ENCODE data around the gene SLC29A4.
"Not testable (repeated sequence)": the region's sequence is repeated elsewhere in the genome, so short reads cannot be mapped to it uniquely, and the experiment has no call there.

The SLC29A4 gene

DNA sequence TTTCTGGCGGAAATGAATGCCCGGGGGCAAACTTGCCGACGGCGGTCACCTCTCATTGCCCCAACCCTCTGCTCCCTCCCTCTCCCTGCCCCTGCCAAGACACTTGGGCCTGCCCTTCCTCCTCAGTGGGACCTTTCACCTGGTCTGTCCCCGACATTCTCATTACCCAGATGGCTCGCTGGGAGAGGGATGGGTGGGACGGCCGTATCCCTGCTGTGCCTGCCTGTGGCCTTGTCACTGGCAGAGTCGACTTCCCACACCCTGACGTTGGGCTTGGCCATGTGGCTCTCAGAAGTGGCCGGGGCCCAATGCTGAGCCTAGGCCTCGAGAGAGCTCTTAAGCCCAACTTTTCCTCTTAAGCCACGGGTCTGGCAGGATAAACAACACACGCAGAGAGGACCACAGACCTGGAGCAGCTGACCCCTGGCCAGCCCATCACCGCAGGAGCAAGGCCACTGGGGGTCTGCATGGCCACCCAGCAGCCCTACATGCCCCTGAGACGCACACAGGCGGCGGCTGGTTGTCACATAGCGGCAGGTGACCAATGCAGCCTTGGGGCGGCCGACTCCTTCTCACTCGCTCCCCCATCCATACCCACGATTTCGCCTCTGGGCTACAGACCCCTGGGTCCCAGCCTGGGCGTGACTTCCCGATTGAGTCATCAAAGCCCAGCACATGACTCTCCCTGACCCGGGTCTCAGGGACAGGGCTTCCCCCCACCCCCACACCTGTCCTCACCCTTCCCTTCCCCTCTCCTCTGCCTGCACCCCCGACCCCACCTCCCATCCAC is 40.1 kb downstream of the SLC29A4 start:
- no peaks in the 10 kb centered on the region for H3K4me1 ChIP-seq (ENCODE audit: control insufficient read depth, insufficient read depth, low read length)
- H3K36me3 ChIP-seq (ENCODE audit: control insufficient read depth, insufficient read depth, low read length), result no peaks in the 10 kb centered on the region
- no peak overlapping the region for H3K4me3 ChIP-seq (ENCODE audit: low read depth, low read length)
- no peaks in the 10 kb centered on the region for H3K9me3 ChIP-seq (ENCODE audit: control insufficient read depth, insufficient read depth, low read length)
- no peaks in the 10 kb centered on the region for H3K27me3 ChIP-seq (ENCODE audit: control insufficient read depth, insufficient read depth, low read length)
- no peak overlapping the region for H3K9ac ChIP-seq (ENCODE audit: low read depth, low read length)

GRCh38 chr7:5323800-5324781 is 41.3 kb downstream of the SLC29A4 start:
- H3K27me3 ChIP-seq (ENCODE audit: control insufficient read depth, insufficient read depth, low read length); H3K36me3 ChIP-seq (ENCODE audit: control insufficient read depth, insufficient read depth, low read length); H3K9ac ChIP-seq (ENCODE audit: low read depth, low read length); H3K9me3 ChIP-seq (ENCODE audit: control insufficient read depth, insufficient read depth, low read length); H3K4me3 ChIP-seq (ENCODE audit: low read depth, low read length); H3K4me1 ChIP-seq (ENCODE audit: control insufficient read depth, insufficient read depth, low read length): not testable (repeated sequence)

DNA sequence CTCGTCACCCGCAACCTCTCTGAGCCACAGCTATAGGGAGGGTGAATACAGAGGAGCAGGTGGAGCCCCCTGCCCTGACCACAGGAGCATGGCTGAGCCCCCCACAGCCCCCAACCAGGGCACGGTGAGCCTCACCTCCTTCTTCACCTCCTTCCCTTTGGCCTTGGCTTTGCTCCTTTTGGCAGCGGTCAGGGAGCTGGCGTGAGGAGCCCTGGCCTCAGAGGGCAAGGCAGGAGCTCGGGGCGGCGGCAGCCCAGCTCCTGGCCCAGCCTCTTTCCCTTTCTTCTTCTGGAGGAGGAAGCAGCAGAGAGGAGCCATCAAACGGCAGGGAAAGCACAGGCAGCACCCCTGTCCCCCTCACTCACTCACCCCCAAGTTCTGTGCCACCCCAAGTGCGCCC is 42.2 kb downstream of the SLC29A4 start:
- Histone ChIP-seq H3K36me3 (ENCODE audit: control insufficient read depth, insufficient read depth, low read length) (no peaks in the 10 kb centered on the region), H3K9ac (ENCODE audit: low read depth, low read length) (no peak overlapping the region), H3K4me3 (ENCODE audit: low read depth, low read length) (no peak overlapping the region), H3K4me1 (ENCODE audit: control insufficient read depth, insufficient read depth, low read length) (no peaks in the 10 kb centered on the region), H3K9me3 (ENCODE audit: control insufficient read depth, insufficient read depth, low read length) (no peaks in the 10 kb centered on the region), H3K27me3 (ENCODE audit: control insufficient read depth, insufficient read depth, low read length) (no peaks in the 10 kb centered on the region)

DNA sequence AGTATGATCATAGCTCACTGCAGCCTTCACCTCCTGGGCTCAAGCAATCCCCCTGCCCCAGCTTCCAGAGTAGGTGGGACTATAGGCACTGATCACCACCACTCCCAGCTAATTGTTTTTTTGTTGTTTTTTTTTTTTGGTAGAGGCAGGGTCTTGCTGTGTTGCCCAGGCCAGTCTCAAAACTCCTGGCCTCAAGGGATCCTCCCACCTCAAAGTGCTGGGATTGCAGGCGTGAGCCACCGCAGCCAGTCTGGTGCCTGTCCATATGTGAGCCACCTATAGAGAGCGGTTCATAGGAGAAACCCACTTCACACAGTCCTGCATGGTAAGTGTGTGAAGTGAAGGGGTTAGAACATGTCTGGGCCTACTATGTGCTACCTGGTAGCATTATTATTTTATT is 47.5 kb downstream of the SLC29A4 start:
- no peaks in the 10 kb centered on the region for H3K4me1 ChIP-seq (ENCODE audit: control insufficient read depth, insufficient read depth, low read length)
- no peaks in the 10 kb centered on the region for H3K27me3 ChIP-seq (ENCODE audit: control insufficient read depth, insufficient read depth, low read length)
- H3K9ac ChIP-seq (ENCODE audit: low read depth, low read length), result no peak overlapping the region
- no peaks in the 10 kb centered on the region for H3K9me3 ChIP-seq (ENCODE audit: control insufficient read depth, insufficient read depth, low read length)
- H3K36me3 ChIP-seq (ENCODE audit: control insufficient read depth, insufficient read depth, low read length), result no peaks in the 10 kb centered on the region
- H3K4me3 ChIP-seq (ENCODE audit: low read depth, low read length), result no peak overlapping the region

DNA sequence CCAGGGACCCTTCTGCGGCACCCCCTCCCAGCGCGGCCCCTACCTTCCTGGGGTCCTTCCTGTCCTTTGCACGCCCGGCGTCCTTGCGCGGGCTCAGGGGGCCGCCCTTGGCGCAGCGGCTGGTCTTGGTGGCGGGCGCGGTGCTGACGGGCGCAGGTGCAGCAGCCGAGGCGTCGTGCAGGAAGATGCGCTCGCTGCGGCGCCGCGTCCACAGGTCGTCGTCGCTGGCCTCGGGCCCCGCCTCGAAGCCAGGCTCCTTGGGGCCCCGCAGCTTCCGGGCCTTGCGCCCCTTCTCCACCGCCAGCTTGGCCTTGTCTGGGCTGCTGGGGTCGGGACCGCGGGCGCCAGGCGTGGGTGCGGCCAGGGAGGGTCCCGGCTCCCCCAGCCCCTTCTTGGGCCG is 49.8 kb downstream of the SLC29A4 start:
- Histone ChIP-seq H3K4me3 (ENCODE audit: low read depth, low read length) (no peak overlapping the region), H3K27me3 (ENCODE audit: control insufficient read depth, insufficient read depth, low read length) (no peaks in the 10 kb centered on the region), H3K36me3 (ENCODE audit: control insufficient read depth, insufficient read depth, low read length) (no peaks in the 10 kb centered on the region), H3K4me1 (ENCODE audit: control insufficient read depth, insufficient read depth, low read length) (no peaks in the 10 kb centered on the region), H3K9ac (ENCODE audit: low read depth, low read length) (no peak overlapping the region), H3K9me3 (ENCODE audit: control insufficient read depth, insufficient read depth, low read length) (no peaks in the 10 kb centered on the region)

DNA sequence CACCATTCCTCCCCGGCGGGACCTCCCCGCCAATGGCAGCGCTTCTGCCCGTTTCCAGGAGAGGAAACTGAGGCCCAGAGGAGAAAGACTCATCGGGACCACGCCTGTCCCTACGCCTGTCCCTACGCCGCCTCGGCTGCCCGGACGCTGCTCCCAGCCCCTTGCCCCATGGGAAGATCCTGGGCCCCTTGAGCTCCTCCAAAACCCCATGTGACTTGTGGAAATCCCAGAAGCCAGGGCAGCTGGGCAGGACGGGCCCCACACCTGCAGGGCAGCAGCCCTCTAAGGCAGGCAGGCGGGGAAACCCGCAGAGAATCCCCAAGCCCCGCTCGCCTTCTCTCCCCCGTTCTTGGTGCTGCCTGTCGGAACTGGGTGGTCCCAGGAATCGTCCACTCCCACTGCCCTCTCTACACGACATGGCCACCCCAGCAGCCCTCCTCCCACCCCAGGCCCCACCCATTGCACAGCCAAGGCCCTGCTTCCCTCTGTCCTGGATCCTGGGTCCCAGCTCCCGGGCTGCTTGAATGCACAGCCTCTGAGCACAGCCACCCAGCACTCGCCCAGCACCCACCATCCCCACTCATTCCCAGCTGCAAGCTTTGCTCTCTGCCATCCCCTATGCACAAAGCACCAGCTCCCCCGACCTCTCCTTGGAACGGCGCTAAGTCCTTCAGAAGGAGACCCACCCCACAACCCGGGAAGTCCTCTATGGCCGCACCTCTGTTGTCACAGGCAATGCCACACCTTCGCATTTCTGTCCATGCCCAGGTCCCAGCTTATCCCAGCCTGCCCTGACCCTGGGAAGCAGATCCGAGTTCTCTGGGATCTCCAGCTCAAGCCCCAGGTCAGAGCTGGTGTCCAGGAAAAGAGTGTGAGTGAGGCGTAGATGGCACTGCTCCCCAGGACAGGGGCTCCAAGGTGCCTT is 50.6 kb downstream of the SLC29A4 start:
- Histone ChIP-seq H3K4me3 (ENCODE audit: low read depth, low read length) (no peak overlapping the region), H3K4me1 (ENCODE audit: control insufficient read depth, insufficient read depth, low read length) (no peaks in the 10 kb centered on the region), H3K36me3 (ENCODE audit: control insufficient read depth, insufficient read depth, low read length) (no peaks in the 10 kb centered on the region), H3K27me3 (ENCODE audit: control insufficient read depth, insufficient read depth, low read length) (no peaks in the 10 kb centered on the region), H3K9me3 (ENCODE audit: control insufficient read depth, insufficient read depth, low read length) (no peaks in the 10 kb centered on the region), H3K9ac (ENCODE audit: low read depth, low read length) (no peak overlapping the region)

DNA sequence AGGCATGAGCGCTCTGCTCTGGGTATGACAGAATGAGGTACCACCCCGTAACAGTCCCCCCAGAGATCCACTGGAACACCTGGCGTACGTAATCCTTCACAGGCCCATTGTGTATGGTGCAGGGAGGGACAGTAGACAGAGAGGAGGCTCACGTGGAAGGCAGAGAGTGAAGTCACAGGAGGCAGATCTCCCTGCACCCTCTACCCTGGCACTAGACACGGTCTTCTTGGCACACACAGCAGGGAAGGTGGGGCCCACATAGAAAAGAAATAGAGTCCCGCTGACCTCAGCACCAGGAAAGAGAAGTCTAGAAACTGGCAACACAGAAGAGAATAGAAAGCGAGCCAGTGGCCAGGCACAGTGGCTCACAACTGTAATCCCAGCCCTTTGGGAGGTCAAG is 51.9 kb downstream of the SLC29A4 start:
- no peaks in the 10 kb centered on the region for H3K27me3 ChIP-seq (ENCODE audit: control insufficient read depth, insufficient read depth, low read length)
- H3K9ac ChIP-seq (ENCODE audit: low read depth, low read length), result no peak overlapping the region
- no peak overlapping the region for H3K4me3 ChIP-seq (ENCODE audit: low read depth, low read length)
- H3K9me3 ChIP-seq (ENCODE audit: control insufficient read depth, insufficient read depth, low read length), result no peaks in the 10 kb centered on the region
- no peaks in the 10 kb centered on the region for H3K4me1 ChIP-seq (ENCODE audit: control insufficient read depth, insufficient read depth, low read length)
- H3K36me3 ChIP-seq (ENCODE audit: control insufficient read depth, insufficient read depth, low read length), result no peaks in the 10 kb centered on the region

- no peaks in the 10 kb centered on the region for H3K36me3 ChIP-seq (ENCODE audit: control insufficient read depth, insufficient read depth, low read length)
- no peaks in the 10 kb centered on the region for H3K4me1 ChIP-seq (ENCODE audit: control insufficient read depth, insufficient read depth, low read length)
- H3K27me3 ChIP-seq (ENCODE audit: control insufficient read depth, insufficient read depth, low read length), result no peaks in the 10 kb centered on the region
- H3K9me3 ChIP-seq (ENCODE audit: control insufficient read depth, insufficient read depth, low read length), result no peaks in the 10 kb centered on the region
- no peak overlapping the region for H3K9ac ChIP-seq (ENCODE audit: low read depth, low read length)
- H3K4me3 ChIP-seq (ENCODE audit: low read depth, low read length), result no peak overlapping the region
Observed at GRCh38 chr7:5337047-5337446, 54.3 kb downstream of the SLC29A4 start.

GRCh38 chr7:5339955-5340354 is 57.2 kb downstream of the SLC29A4 start:
- Histone ChIP-seq H3K36me3 (ENCODE audit: control insufficient read depth, insufficient read depth, low read length) (no peaks in the 10 kb centered on the region), H3K27me3 (ENCODE audit: control insufficient read depth, insufficient read depth, low read length) (no peaks in the 10 kb centered on the region), H3K9me3 (ENCODE audit: control insufficient read depth, insufficient read depth, low read length) (no peaks in the 10 kb centered on the region), H3K9ac (ENCODE audit: low read depth, low read length) (no peak overlapping the region), H3K4me3 (ENCODE audit: low read depth, low read length) (no peak overlapping the region), H3K4me1 (ENCODE audit: control insufficient read depth, insufficient read depth, low read length) (no peaks in the 10 kb centered on the region)

GRCh38 chr7:5342631-5343030 is 59.9 kb downstream of the SLC29A4 start:
- H3K9me3 ChIP-seq (ENCODE audit: control insufficient read depth, insufficient read depth, low read length), result no peaks in the 10 kb centered on the region
- no peaks in the 10 kb centered on the region for H3K4me1 ChIP-seq (ENCODE audit: control insufficient read depth, insufficient read depth, low read length)
- H3K4me3 ChIP-seq (ENCODE audit: low read depth, low read length), result no peak overlapping the region
- H3K36me3 ChIP-seq (ENCODE audit: control insufficient read depth, insufficient read depth, low read length), result no peaks in the 10 kb centered on the region
- H3K27me3 ChIP-seq (ENCODE audit: control insufficient read depth, insufficient read depth, low read length), result no peaks in the 10 kb centered on the region
- no peak overlapping the region for H3K9ac ChIP-seq (ENCODE audit: low read depth, low read length)

GRCh38 chr7:5343884-5344283 is 61.1 kb downstream of the SLC29A4 start:
- Histone ChIP-seq H3K9me3 (ENCODE audit: control insufficient read depth, insufficient read depth, low read length) (no peaks in the 10 kb centered on the region), H3K9ac (ENCODE audit: low read depth, low read length) (no peak overlapping the region), H3K27me3 (ENCODE audit: control insufficient read depth, insufficient read depth, low read length) (no peaks in the 10 kb centered on the region), H3K4me3 (ENCODE audit: low read depth, low read length) (no peak overlapping the region), H3K36me3 (ENCODE audit: control insufficient read depth, insufficient read depth, low read length) (no peaks in the 10 kb centered on the region), H3K4me1 (ENCODE audit: control insufficient read depth, insufficient read depth, low read length) (no peaks in the 10 kb centered on the region)

Data from iPS-15b (cell line).